Measurements from ENCODE around the gene RAPGEF2.

The RAPGEF2 gene

GRCh38 chr4:159199826-159200225 lies 96.9 kb downstream of the RAPGEF2 start:
- DNase-seq (ENCODE audit: low read depth), result no peak

- DNase-seq (ENCODE audit: low read depth), result no peak
Measured at GRCh38 chr4:159201168-159201567, 98.3 kb downstream of the RAPGEF2 start.

GRCh38 chr4:159204566-159204965 lies 101.7 kb downstream of the RAPGEF2 start:
- DNase-seq (ENCODE audit: low read depth), result no peak

GRCh38 chr4:159205466-159205865 lies 102.6 kb downstream of the RAPGEF2 start:
- DNase-seq (ENCODE audit: low read depth), result no peak

- no peak for DNase-seq (ENCODE audit: low read depth)
Measured at GRCh38 chr4:159206427-159206871, 103.6 kb downstream of the RAPGEF2 start.

- no peak for DNase-seq (ENCODE audit: low read depth)
Measured at GRCh38 chr4:159209249-159209648, 106.4 kb downstream of the RAPGEF2 start.

GRCh38 chr4:159210975-159211374 lies 108.1 kb downstream of the RAPGEF2 start:
- DNase-seq (ENCODE audit: low read depth), result no peak

- no peak for DNase-seq (ENCODE audit: low read depth)
Measured at GRCh38 chr4:159212675-159213293, 109.9 kb downstream of the RAPGEF2 start.

GRCh38 chr4:159216834-159217233 lies 114.0 kb downstream of the RAPGEF2 start:
- DNase-seq (ENCODE audit: low read depth), result no peak

- DNase-seq (ENCODE audit: low read depth), result no peak
Measured at GRCh38 chr4:159219862-159220261, 117.0 kb downstream of the RAPGEF2 start.

GRCh38 chr4:159220353-159220752 lies 117.5 kb downstream of the RAPGEF2 start:
- no peak for DNase-seq (ENCODE audit: low read depth)

GRCh38 chr4:159221280-159221679 lies 118.4 kb downstream of the RAPGEF2 start:
- DNase-seq (ENCODE audit: low read depth), result no peak

- no peak for DNase-seq (ENCODE audit: low read depth)
Measured at GRCh38 chr4:159222043-159222552, 119.2 kb downstream of the RAPGEF2 start.

- no peak for DNase-seq (ENCODE audit: low read depth)
Measured at GRCh38 chr4:159224408-159224807, 121.5 kb downstream of the RAPGEF2 start.

- no peak for DNase-seq (ENCODE audit: low read depth)
Measured at GRCh38 chr4:159227378-159227777, 124.5 kb downstream of the RAPGEF2 start.

- no peak for DNase-seq (ENCODE audit: low read depth)
Measured at GRCh38 chr4:159227984-159228383, 125.1 kb downstream of the RAPGEF2 start.

- no peak for DNase-seq (ENCODE audit: low read depth)
Measured at GRCh38 chr4:159229164-159229563, 126.3 kb downstream of the RAPGEF2 start.

- no peak for DNase-seq (ENCODE audit: low read depth)
Measured at GRCh38 chr4:159232465-159233106, 129.7 kb downstream of the RAPGEF2 start.

GRCh38 chr4:159235779-159236368 lies 133.0 kb downstream of the RAPGEF2 start:
- DNase-seq (ENCODE audit: low read depth), result no peak

- DNase-seq (ENCODE audit: low read depth), result no peak
Measured at GRCh38 chr4:159237975-159238374, 135.1 kb downstream of the RAPGEF2 start.

GRCh38 chr4:159238631-159239030 lies 135.8 kb downstream of the RAPGEF2 start:
- no peak for DNase-seq (ENCODE audit: low read depth)

GRCh38 chr4:159239629-159240028 lies 136.8 kb downstream of the RAPGEF2 start:
- no peak for DNase-seq (ENCODE audit: low read depth)

- DNase-seq (ENCODE audit: low read depth), result no peak
Measured at GRCh38 chr4:159240046-159240445, 137.2 kb downstream of the RAPGEF2 start.

Data from activated T-cell treated with anti-CD3 and anti-CD28 coated beads for 1 hour (primary cell).